IPS-18a (cell line): ENCODE data around the gene HYLS1.

Experiments
- H3K27ac ChIP-seq: one replicate; pipeline ENCODE4 v1.5.1; 2013; ENCODE audit warnings: low read length
- H3K27me3 ChIP-seq: one replicate; pipeline ENCODE4 v1.6.1; 2013; ENCODE audit warnings: mild to moderate bottlenecking, low read length; ENCODE audit not compliant: control insufficient read depth, insufficient read depth
- H3K36me3 ChIP-seq: one replicate; pipeline ENCODE4 v1.6.1; 2013; ENCODE audit warnings: low read depth, low read length; ENCODE audit not compliant: control insufficient read depth
- H3K4me1 ChIP-seq: one replicate; pipeline ENCODE4 v1.6.1; 2013; ENCODE audit warnings: low read depth, low read length; ENCODE audit not compliant: control insufficient read depth
- H3K4me3 ChIP-seq: one replicate; pipeline ENCODE4 v1.5.1; 2013; ENCODE audit warnings: low read length
- H3K9ac ChIP-seq: one replicate; pipeline ENCODE4 v1.6.1; 2013; ENCODE audit warnings: mild to moderate bottlenecking, low read length, moderate library complexity
- H3K9me3 ChIP-seq: one replicate; pipeline ENCODE4 v1.6.1; 2013; ENCODE audit warnings: low read depth, low read length; ENCODE audit not compliant: control insufficient read depth

The HYLS1 gene

DNA sequence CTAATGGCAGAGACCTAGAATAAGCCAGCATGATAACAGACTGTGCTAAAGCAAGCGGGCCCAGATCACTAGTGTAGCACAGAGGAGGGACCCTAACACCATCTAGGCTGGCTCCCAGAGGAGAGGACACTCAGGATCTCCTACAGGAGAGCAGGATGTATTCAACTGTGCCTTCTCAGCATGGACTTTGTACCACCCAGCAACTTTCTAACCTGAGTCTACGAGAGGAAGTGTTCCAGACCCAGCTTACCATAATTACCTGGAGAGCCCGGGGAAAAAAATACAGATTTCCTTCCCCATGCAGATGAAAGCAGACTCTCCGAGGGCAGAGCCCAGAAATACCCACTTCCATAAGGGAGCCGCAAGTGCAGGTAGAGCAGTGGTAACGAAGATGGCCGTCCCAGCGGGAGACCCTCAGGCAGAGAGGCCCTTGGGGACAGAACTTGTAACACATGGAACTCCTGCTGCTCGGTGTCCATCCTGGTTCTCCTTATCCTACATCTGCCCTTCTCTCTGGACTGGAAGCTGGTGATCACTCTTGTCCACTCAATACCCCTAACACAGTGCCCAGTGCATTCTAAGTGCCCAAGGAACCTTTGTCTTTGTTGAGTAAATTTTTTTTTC is 37.0 kb downstream of the HYLS1 start:
- no peak overlapping the region for H3K9ac ChIP-seq
- H3K36me3 ChIP-seq = no peaks in the 10 kb centered on the region
- no peaks in the 10 kb centered on the region for H3K4me1 ChIP-seq
- H3K4me3 ChIP-seq = no peak overlapping the region
- no peaks in the 10 kb centered on the region for H3K9me3 ChIP-seq
- H3K27me3 ChIP-seq = no peaks in the 10 kb centered on the region
- H3K27ac ChIP-seq = no peak overlapping the region

DNA sequence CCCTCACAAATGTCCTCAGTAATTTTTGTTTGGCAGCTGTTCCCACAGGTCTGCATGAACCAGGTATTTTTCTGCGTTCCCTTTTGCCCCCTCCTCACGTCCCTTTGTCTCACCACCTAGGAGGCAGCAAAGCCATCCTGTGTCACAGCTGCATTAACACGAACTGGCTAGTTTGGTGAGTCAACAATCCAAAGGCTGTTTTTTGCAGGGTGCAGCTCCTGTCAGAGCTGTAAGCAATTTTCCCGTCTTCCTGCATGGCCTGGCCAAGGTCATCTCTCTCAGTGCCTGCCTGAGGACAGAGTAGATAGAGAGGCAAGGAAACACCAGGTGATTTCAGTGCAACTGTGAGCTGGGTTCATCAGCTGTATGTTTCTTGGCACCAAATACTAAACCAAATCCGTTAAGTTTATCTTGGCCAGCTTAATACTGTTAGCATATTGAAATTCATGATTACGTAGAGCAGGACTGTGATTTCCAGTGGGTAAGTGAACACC is 37.8 kb downstream of the HYLS1 start:
- Histone ChIP-seq H3K4me3 (no peak overlapping the region), H3K4me1 (no peaks in the 10 kb centered on the region), H3K27me3 (no peaks in the 10 kb centered on the region)

DNA sequence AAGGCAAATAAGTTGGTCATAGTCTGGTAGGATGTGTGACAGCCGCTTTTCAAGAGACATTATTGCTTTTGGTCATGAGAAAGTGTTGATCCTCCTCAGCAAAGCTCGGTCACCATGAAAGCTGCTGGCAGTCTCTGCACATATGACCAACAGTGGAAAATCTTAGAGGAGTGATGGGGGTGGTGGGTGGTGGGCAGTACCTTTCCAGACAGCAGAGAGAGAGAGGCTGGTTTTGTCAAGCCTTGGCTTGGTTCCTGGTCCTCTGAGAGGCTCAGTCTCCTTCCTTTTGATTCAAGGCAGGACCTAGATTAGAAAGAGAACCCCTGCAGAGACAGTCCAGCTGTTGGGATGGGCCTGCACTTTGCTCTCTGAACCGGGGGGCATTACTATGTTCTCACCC is 38.3 kb downstream of the HYLS1 start:
- Histone ChIP-seq H3K4me1 (no peaks in the 10 kb centered on the region), H3K27me3 (no peaks in the 10 kb centered on the region), H3K27ac (no peak overlapping the region)

More for the DNA sequence above, 37.8 kb downstream of the HYLS1 start:
- H3K27ac ChIP-seq = no peak overlapping the region
- H3K9me3 ChIP-seq = no peaks in the 10 kb centered on the region
- no peak overlapping the region for H3K9ac ChIP-seq
- no peaks in the 10 kb centered on the region for H3K36me3 ChIP-seq

DNA sequence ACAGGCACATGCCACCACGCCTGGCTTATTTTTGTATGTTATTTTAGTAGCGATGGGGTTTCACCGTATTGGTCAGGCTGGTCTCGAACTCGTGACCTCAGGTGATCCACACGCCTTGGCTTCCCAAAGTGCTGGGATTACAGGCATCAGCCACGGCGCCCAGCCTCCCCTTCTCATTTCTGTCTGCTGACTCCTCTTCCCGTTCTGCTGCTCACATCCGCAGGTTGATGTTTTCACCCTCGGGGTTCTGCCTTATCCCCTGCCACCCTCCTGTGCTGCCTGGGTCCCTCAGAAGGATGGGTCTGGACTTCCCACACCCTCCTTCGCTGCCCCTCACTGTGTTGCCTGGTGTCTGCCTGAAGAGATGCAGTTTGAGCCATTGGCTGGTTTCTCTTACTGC is 39.2 kb downstream of the HYLS1 start:
- Histone ChIP-seq H3K9me3 (no peaks in the 10 kb centered on the region), H3K4me1 (peaks cover under 1% of the 10 kb centered on the region), H3K4me3 (no peak overlapping the region)

More for the DNA sequence above, 38.3 kb downstream of the HYLS1 start:
- H3K4me3 ChIP-seq = no peak overlapping the region
- H3K36me3 ChIP-seq = no peaks in the 10 kb centered on the region
- H3K9me3 ChIP-seq = no peaks in the 10 kb centered on the region
- no peak overlapping the region for H3K9ac ChIP-seq

DNA sequence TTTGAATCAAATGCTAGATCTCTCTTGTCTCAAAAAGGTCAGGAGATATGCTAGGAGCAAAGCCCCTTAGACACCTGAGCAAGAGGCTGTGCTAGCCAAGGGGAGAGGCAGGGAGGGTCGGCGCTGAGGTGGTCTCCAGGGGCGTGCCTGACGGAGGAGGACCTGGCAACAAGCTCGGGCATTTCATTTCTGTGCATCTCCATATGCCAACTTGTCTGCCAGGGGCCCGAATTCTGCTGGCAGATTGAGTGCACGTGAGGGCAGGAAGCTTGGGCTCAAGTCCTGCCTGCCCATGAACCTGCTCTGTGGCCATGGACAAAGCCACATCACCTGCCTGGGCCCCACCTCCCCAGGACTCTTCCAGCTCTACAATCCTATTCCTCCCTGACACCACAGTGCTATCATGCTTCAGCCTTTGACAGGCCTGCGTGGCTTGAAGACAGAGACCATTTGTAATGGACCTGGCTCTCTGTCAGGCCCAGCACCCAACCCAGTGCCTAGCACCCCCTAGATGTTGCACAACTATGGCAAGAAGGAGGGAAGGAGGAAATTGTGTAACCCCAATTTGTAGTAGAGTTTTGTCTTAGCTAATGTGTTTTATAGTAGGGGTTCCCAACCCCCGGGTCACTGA is 42.1 kb downstream of the HYLS1 start:
- H3K36me3 ChIP-seq = no peaks in the 10 kb centered on the region
- H3K27me3 ChIP-seq = peaks cover 20% of the 10 kb centered on the region
- H3K9me3 ChIP-seq = no peaks in the 10 kb centered on the region

More for the DNA sequence above, 39.2 kb downstream of the HYLS1 start:
- Histone ChIP-seq H3K27ac (no peak overlapping the region), H3K9ac (no peak overlapping the region), H3K27me3 (peaks cover 7% of the 10 kb centered on the region), H3K36me3 (no peaks in the 10 kb centered on the region)

DNA sequence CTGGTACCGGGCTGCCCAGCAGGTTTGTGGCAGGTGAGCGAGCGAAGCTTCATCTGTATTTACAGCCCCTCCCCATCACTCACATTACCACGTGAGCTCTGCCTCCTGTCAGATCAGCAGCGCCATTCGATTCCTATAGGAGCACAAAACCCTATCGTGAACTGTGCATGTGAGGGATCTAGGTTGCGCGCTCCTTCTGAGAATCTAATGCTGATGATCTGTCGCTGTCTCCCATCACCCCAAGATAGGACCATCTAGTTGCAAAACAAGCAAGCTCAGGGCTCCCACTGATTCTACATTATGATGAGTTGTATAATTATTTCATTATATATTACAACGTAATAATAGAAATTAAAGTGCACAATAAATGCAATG is 42.6 kb downstream of the HYLS1 start:
- no peak overlapping the region for H3K4me3 ChIP-seq
- no peak overlapping the region for H3K27ac ChIP-seq
- H3K4me1 ChIP-seq = peaks cover 20% of the 10 kb centered on the region
- no peaks in the 10 kb centered on the region for H3K9me3 ChIP-seq
- H3K27me3 ChIP-seq = peaks cover 20% of the 10 kb centered on the region
- H3K36me3 ChIP-seq = no peaks in the 10 kb centered on the region
- no peak overlapping the region for H3K9ac ChIP-seq

More for the DNA sequence above, 42.1 kb downstream of the HYLS1 start:
- H3K27ac ChIP-seq = no peak overlapping the region
- no peak overlapping the region for H3K4me3 ChIP-seq
- H3K4me1 ChIP-seq = peaks cover 20% of the 10 kb centered on the region
- no peak overlapping the region for H3K9ac ChIP-seq

DNA sequence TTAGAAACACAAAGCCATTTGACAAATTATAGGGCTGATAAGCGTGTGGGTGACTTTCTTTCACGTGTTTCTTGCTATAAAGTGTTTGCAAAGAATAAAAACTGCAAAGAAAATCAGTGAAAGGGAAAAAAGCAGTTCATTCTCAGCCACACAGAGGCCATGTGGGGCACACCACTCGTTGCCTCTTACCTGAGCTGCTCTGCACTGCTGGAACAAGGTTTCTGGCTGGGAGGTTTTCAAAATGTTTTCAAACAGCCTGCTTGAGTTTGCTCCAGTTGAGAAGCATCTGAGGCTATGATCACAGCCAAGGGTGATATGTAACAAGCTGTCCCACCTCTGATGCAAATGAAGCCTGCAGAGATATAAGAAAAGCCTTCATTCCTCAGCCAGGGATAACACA is 43.6 kb downstream of the HYLS1 start:
- Histone ChIP-seq H3K27me3 (peaks cover 20% of the 10 kb centered on the region), H3K4me3 (no peak overlapping the region), H3K9ac (no peak overlapping the region), H3K4me1 (peaks cover 20% of the 10 kb centered on the region), H3K36me3 (no peaks in the 10 kb centered on the region), H3K9me3 (no peaks in the 10 kb centered on the region), H3K27ac (no peak overlapping the region)

DNA sequence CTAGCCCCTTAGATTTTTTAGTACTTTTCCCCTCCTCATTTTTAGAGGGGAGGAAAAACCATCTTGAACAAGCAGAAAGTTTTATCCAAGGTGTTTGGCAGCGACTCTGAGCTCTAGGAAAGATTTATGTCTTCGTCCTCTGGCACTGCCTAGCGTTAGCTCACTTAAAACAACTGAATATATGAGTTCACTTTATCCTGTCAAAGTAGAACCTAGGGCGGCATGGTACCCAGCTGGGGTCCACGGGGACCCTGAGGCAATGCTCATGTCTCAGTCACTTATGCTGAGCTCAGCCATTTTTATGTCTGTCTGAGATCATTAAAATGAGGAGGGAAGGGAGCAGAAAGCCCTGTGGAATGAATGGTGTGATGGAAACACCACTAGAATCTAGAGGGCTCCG is 44.2 kb downstream of the HYLS1 start:
- H3K9me3 ChIP-seq = no peaks in the 10 kb centered on the region
- no peaks in the 10 kb centered on the region for H3K36me3 ChIP-seq
- H3K9ac ChIP-seq = no peak overlapping the region
- H3K4me1 ChIP-seq = peaks cover 20% of the 10 kb centered on the region
- no peak overlapping the region for H3K27ac ChIP-seq
- no peak overlapping the region for H3K4me3 ChIP-seq
- H3K27me3 ChIP-seq = peaks cover 20% of the 10 kb centered on the region

DNA sequence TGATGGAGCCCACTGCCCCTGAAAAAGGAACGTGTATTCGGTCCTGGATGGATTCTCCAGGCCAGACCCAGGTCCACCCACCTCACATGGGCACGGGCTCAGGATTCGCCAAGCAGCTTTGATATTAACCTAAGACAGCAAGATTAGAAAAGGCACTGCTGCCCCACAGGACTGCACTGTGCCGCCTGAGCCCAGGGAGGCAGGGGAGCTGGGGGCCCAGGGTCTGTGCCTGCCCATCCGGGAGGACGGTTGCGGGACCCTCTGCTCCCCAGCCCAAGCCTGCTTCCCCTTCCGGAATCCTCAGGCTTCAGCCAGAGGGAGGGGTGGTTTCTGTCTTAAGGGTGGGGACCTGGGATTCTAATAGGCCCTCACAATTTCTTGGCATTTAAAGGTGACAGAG is 44.8 kb downstream of the HYLS1 start:
- Histone ChIP-seq H3K36me3 (no peaks in the 10 kb centered on the region), H3K9me3 (no peaks in the 10 kb centered on the region), H3K4me1 (peaks cover 20% of the 10 kb centered on the region), H3K4me3 (no peak overlapping the region), H3K9ac (no peak overlapping the region), H3K27ac (no peak overlapping the region), H3K27me3 (peaks cover 20% of the 10 kb centered on the region)

DNA sequence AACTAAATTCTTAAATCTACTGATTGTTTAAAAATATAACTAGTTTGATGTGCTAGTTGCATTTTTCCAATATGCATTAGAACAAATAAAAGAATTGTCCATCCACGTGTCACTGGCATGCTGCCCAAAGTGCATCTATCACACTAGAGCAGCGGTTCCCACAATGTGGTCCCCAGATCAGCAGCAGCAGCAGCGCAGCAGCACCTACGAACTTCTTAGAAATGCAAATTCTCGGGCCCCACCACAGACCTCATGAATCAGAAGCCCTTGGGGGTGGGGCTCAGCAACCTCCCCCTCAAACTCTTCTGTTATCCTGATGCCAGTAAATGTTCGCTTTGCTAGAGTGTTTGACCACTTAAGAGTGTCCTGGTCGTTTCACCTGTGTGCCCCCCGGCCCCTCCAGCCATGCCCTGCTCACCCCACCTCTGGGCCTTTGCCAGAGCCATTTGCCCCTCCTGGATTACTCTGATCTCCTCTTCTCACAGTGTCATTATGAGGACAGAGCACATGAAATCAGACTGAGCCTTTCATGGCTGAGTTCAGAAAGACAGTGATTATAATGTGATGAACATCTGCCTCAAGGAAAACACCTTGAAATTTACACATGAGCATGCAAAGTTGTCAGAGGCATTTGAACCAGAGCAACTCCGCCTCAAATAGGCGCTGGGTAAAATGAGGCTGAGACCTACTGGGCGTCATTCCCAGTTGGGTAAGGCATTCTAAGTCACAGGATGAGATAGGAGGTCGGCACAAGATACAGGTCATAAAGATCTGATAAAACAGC is 45.8 kb downstream of the HYLS1 start:
- Histone ChIP-seq H3K27ac (no peak overlapping the region), H3K4me3 (no peak overlapping the region), H3K27me3 (peaks cover 20% of the 10 kb centered on the region), H3K36me3 (no peaks in the 10 kb centered on the region), H3K4me1 (peaks cover 20% of the 10 kb centered on the region), H3K9ac (peak overlapping the region; percentile 4), H3K9me3 (no peaks in the 10 kb centered on the region)

DNA sequence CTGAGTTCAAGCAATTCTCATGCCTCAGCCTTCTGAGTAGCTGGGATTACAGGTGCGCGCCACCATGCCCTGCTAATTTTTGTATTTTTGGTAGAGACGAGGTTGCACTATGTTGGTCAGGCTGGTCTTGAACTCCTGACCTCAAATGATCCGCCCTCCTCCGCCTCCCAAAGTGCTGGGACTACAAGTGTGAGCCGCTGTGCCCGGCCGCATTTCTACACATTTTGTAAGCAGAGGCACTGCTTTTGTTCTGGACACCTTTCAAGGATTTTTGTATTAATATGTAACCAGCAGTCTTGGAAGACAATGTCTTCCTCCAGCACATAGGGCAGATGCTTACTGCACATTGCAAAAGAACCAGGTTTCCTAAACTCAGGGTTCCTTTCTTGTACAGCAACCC is 47.0 kb downstream of the HYLS1 start:
- no peak overlapping the region for H3K9ac ChIP-seq
- H3K36me3 ChIP-seq = no peaks in the 10 kb centered on the region
- no peak overlapping the region for H3K27ac ChIP-seq
- no peak overlapping the region for H3K4me3 ChIP-seq
- peaks cover 20% of the 10 kb centered on the region for H3K27me3 ChIP-seq
- no peaks in the 10 kb centered on the region for H3K9me3 ChIP-seq
- H3K4me1 ChIP-seq = peaks cover 26% of the 10 kb centered on the region
